ENCODE results near the gene KRTAP9-4. TPM values are rescaled to one million over a fixed set of nuclear protein-coding genes. Genes with fewer than 3 reads are reported as not detected.

The KRTAP9-4 gene
- total and polyA plus RNA-seq, 2 of the 8 experiments (the other 6 are each of a cell fraction or from before 2014, with no cell fraction given) = not detected

DNA sequence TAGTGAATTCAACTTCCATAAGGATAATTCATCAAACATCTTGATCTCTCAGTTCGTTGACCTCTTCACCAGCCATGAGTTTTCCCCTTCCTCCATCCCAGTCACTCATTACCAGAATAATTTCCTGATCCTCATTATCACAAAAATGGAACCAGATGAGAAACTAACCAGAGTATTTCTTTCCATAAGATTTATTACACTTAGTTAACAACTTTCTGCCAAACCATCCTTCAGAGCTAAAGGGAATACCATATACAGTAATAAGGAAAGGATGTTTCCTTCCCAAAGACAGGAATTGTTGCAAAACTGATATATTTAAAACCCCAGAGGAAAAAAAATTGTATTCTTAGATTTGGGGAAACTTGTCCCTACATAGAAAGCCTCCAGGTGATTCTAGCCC lies 44.5 kb downstream of the KRTAP9-4 start (continued):
- TF ChIP-seq CHD7 (IDR thresholded peaks at IDR 0.05; ENCODE audit: insufficient replicate concordance, low read length) = no peak
- no peak for TF ChIP-seq ZNF274 (IDR thresholded peaks at IDR 0.05; ENCODE audit: borderline replicate concordance, extremely low read depth, low read length)
- TF ChIP-seq SIRT6 (IDR thresholded peaks at IDR 0.05; ENCODE audit: low read length) = no peak
- TF ChIP-seq JUN (IDR thresholded peaks at IDR 0.05; ENCODE audit: low read depth, low read length) = no peak
- no peak for TF ChIP-seq YY1 (IDR thresholded peaks at IDR 0.05; ENCODE audit: low read depth, low read length)
- no peak for TF ChIP-seq JUND (IDR thresholded peaks at IDR 0.05; ENCODE audit: low read length)
- no peak for TF ChIP-seq GABPA (IDR thresholded peaks at IDR 0.05; ENCODE audit: borderline replicate concordance, insufficient read depth, low read length)
- no peak for TF ChIP-seq SP4 (IDR thresholded peaks at IDR 0.05; ENCODE audit: low read length)
- TF ChIP-seq CBX5 (IDR thresholded peaks at IDR 0.05; ENCODE audit: low read depth, low read length) = no peak
